ENCODE measurements around the gene ARSG. TPM values are rescaled to one million over a fixed set of nuclear protein-coding genes. Genes with fewer than 3 reads are reported as not detected.

Gene ARSG
- total and polyA plus RNA-seq, 2 of the 13 experiments (the other 11 are each of a cell fraction or from before 2014, with no cell fraction given) = 3.7 to 15.2 TPM

- TF ChIP-seq ZNF496 (CRISPR knock-in tag; IDR thresholded peaks at IDR 0.05; ENCODE audit: insufficient replicate concordance) (no peak), ZNF251 (CRISPR knock-in tag; IDR thresholded peaks at IDR 0.05) (no peak), ZNF607 (CRISPR knock-in tag; IDR thresholded peaks at IDR 0.05; ENCODE audit: borderline replicate concordance) (0 out of 2 replicates have a peak, but pooled peaks have one; percentile 6), MAFF (IDR thresholded peaks at IDR 0.05; ENCODE audit: low read depth, low read length) (peak; percentile 24; the same call in 1 of the 2 replicates), ZNF557 (CRISPR knock-in tag; IDR thresholded peaks at IDR 0.05) (no peak), ARNTL (CRISPR knock-in tag; IDR thresholded peaks at IDR 0.05) (no peak), ZNF720 (CRISPR knock-in tag; IDR thresholded peaks at IDR 0.05) (no peak), ZNF639 (CRISPR knock-in tag; conservative IDR thresholded peaks at IDR 0.05) (no peak), RFX3 (CRISPR knock-in tag; IDR thresholded peaks at IDR 0.05) (no peak), TRAFD1 (CRISPR knock-in tag; IDR thresholded peaks at IDR 0.05; ENCODE audit: borderline replicate concordance) (no peak), ZNF556 (CRISPR knock-in tag; IDR thresholded peaks at IDR 0.05; ENCODE audit: borderline replicate concordance) (no peak; the same call in 1 of the 2 replicates), TBP (CRISPR knock-in tag; IDR thresholded peaks at IDR 0.05) (no peak), ZBED4 (CRISPR knock-in tag; IDR thresholded peaks at IDR 0.05; ENCODE audit: borderline replicate concordance) (peak; percentile 49; the same call in 1 of the 2 replicates), SALL2 (CRISPR knock-in tag; IDR thresholded peaks at IDR 0.05) (no peak), RFX5 (IDR thresholded peaks at IDR 0.05; ENCODE audit: low read depth, low read length) (no peak), ZSCAN5A (CRISPR knock-in tag; IDR thresholded peaks at IDR 0.05; ENCODE audit: borderline replicate concordance) (no peak)
Measured at GRCh38 chr17:68437979-68438822, 146.9 kb downstream of the ARSG start (continued).
